Germinal center (tissue), 1 donor: ENCODE data around the gene PITPNC1.
"Not testable (repeated sequence)": the region's sequence is repeated elsewhere in the genome, so short reads cannot be mapped to it uniquely, and the experiment has no call there.

ENCODE experiments used
- DNase-seq: peaks from one replicate; pipeline ENCODE4 v3.0.0; 2012; ENCODE audit warnings: mixed read lengths, low spot score

PITPNC1 gene

DNA sequence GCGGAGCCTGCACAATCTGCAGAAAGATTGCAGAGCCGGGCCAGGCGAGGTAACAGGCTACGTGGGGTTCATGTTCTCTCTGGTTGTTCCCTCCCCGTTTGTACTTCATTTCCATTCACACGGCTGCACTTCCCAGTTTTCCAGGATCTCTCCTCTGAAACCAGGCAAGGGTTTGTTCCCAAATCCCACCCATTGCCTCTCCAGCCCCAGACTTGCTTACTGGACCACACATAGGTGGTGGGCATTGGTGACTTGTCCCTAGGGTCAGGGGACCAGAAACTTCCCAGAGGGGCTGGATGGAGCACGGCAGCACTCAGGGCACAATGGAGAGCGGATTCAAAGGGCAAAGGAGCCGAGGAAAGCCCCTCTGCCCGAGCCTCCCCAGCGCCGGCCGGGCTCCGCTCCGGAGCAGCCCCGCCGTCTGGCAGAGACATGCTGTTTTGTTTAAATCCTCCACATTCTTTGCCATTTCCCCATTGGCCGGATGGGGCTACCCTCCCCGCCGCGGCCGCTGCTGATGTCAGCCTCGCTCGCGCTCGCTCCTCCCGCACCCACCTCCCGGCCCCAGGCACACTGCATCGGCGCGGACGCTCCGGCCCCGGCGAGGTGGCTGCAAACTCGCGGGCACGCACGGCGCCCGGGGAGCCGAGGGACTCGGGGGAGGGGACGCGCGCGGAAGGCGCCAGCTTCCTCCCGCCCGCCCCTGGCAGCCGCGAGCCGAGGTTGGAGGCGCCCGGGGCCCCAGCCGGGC is at the start of gene PITPNC1:
TSS of gene PITPNC1 (plus strand) at position 545 of the 751 bp plus-strand sequence.
- DNase-seq = peak; percentile 86

DNA sequence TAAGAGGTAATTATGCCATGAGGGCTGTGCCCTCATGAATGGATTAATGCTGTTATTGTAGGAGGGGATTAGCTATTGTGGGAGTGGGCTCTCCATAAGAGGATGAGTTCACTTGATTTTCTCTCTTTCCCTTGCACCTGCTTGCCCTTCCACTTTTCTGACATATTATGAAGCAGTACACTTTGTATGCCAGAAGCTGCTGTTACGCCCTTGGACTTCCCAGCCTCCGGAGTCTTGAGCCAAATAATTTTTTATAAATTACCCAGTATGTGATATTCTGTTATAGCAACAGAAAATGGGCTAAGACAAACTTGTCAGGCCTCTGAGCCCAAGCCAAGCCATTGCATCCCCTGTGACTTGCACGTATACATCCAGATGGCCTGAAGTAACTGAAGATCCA is 49.1 kb upstream of the PITPNC1 start:
- no peak for DNase-seq

DNA sequence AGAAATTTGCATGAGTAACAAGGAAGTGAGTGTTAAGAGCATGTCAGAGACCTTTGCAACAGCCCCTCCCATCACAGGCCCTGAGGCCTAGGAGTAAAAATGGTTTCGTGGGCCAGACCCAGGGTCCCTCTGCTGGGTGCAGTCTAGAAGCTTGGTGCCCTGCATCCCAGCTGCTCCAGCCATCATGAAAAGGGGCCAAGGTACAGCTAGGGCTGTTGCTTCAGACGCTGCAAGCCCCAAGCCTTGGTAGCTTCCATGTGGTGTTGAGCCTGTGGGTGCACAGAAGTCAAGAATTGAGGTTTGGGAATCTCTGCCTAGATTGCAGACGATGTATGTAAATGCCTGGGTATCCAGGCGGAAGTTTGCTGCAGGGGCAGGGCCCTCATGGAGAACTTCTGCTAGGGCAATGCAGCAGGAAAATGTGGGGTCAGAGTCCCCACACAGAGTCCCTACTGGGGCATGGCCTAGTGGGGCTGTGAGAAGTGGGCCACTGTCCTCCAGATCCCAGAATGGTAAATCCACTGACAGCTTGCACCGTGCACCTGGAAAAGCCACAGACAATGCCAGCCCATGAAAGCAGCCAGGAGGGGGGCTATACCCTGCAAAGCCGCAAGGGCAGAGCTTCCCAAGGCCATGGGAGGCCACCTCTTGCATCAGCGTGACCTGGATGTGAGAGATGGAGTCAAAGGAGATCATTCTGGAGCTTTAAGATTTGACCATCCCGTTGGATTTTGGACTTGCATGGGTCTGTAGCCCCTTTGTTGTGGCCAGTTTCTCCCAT is 45.5 kb upstream of the PITPNC1 start:
- not testable (repeated sequence) for DNase-seq

DNA sequence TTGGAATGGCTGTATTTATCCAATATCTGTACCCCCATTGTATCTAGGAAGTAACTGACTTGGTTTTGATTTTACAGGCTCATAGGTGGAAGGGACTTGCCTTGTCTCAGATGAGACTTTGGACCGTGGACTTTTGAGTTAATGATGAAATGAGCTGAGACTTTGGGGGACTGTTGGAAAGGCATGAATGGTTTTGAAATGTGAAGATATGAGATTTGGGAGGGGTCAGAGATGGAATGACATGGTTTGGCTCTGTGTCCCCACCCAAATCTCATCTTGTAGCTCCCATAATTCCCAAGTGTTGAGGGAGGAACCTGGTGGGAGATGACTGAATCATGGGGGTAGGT is 44.9 kb upstream of the PITPNC1 start:
- not testable (repeated sequence) for DNase-seq

DNA sequence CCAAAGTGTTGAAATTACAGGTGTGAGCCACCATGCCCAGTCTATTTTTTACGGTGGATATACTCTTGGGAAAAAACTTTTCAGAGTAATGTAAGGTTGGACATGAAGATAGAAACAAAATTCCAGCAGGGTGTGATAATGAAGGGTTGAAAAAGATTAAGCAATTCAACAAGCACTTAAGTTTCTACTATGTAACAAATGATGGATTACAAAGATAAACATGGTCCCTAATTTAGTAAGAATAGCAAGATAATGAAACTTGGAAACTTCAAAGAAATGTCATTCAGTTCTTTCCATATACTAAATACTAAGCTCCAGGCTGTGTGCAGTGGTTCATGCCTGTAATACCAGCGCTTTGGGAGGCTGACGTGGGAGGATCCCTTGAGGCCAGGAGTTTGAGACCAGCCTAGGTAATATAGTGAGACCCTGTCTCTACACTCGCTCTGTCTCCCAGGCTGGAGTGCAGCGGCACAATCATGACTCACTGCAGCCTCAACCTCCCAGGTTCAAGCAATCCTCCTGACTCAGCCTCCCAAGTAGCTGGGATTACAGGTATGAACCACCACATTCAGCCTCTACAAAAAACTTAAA is 41.7 kb upstream of the PITPNC1 start:
- DNase-seq = no peak

DNA sequence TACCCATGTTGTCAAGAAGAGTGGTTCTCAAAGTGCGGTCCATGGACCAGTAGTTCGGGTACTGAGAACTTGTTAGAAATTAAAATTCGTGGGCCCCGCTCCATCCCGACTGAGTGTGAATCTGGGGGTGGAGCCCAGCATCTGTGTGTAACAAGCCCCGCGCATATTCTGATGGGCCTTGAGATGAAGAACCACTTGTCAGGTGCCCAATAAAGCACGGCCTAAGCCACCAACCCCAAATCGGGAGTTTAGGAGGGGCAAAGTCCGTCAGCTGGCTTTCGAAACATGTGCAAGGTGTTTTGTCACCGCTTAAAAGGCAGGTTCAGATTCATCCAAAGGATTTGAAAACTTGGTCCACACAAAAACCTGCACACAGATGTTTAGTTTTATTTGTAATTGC is 40.2 kb upstream of the PITPNC1 start:
- DNase-seq = no peak

DNA sequence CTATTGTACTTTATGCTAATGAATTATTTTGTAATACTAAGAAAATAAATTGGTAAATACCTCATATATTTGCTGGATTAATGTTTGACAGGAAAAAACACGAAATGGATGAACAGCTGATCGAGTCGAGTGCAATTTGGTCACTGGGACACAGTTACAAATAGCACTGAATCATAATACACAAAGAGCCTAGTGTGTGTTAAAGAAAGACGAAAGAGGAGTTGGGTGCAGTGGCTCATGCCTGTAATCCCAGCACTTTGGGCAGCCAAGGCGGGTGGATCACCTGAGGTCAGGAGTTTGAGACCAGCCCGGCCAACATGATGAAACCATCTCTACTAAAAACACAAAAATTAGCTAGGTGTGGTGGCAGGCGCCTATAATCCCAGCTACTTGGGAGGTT is 38.7 kb upstream of the PITPNC1 start:
- DNase-seq = not testable (repeated sequence)

DNA sequence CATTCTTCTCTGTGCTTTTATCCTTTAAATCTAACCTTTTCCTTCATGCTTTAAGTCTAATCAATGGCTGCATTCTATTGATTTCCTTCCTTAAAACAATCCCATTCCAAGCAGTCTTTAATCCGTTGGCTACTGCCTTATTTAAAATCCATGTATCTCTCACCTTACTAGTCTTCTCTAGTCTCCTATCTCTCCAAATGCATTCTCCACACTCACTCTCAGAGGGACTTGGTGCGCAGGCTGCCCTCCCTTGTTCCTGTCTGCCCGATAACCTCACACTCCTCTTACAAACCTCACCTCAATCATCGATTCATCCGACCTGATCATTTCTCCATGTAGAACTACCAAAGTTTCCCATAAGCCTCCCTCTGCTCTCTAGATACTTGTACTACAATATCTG is 33.8 kb upstream of the PITPNC1 start:
- no peak for DNase-seq

DNA sequence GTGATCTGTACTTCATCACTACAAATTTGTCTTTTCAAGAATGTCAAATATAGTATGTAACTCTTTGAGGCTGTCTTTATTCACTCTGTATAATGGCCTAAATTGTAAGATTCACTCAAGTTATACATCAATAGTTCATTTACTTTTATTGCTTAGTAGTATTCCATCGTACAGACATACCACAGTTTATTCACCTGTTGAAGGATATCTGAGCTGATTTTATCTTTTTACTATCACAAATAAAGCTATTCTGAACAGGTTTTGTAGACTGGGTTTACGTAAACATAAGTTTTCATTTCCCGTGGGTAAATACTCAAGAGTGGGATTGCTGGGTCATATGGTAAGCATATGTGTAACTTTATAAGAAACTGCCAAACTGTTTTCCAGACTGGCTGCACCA is 29.3 kb upstream of the PITPNC1 start:
- no peak for DNase-seq

DNA sequence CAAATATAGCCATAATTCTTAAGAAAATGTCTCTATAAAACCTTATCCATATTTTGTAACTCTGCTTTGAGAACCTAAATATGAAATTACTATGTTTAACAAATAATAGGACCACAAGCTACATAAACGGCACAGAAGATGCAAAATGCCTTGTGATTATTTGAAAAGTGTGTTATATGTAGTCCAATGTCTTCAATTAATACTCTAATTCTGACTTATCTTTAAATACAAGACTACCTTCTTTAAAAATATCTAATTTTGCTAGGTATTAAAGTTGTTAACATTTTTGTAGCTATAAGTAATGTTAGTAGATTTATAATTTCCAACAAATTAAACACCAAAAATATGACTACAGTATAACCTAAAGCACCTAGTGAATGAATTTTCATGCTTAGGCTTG is 27.7 kb upstream of the PITPNC1 start:
- no peak for DNase-seq

DNA sequence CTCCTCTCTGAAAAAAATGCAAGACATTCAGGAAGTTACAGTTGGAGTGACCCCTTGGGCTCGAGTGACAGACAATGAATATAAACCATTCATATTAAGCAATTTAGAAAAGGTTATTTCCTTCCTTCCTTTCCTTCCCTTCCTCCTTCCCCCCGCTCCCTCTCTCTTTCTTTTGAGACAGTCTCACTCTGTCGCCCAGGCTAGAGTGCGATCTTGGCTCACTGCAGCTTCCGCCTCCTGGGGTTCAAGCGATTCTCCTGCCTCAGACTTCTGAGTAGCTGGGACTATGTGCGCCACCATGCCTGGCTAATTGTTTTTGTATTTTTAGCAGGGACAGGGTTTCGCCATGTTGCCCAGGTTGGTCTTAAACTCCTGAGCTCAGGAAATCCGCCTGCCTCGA is 23.9 kb upstream of the PITPNC1 start:
- DNase-seq = no peak

DNA sequence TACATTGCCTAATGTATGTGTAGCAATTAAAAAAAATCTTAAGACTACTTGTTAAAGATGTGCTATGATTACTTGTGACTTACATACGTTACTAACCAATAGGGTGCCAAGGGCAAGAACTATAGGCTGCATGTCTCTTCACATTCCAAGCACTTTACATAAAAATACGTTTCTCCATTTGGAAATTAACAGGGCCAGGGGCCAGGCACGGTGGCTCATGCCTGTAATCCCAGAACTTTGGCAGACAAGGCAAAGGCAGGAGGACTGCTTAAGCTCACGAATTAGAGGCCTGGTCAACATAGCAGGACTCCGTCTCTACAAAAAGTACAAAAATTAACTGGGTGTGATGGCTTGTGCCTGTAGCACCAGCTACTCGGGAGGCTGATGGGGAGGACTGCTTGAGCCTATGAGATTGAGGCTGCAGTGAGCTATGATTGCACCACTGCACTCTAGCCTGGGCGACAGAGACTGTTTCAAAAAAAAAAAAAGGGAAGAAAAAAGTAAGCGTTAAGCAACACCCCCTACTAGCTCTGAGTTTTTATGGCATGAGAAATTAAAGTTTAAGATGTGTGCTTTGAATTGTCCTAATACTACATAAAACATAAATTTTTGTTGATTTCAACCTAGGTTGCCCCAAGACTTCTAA is 23.0 kb upstream of the PITPNC1 start:
- no peak for DNase-seq

DNA sequence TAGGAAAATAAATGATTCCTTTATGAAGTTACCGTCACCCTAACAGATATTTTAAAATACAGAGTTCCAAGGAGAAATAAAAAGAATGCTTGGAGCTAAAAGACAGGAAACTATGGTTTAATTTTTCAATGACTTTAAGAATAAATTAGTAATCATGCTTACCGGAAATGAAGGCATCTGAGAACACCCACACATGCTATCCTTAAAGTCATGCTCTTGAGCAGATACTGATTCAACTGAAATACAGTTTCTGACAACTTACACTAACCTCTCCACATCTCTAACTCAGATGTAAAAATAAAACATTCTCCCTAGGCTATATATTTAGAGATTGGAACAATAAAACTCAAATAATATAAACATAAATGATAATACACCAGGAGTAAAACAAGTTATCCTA is 18.5 kb upstream of the PITPNC1 start:
- no peak for DNase-seq

DNA sequence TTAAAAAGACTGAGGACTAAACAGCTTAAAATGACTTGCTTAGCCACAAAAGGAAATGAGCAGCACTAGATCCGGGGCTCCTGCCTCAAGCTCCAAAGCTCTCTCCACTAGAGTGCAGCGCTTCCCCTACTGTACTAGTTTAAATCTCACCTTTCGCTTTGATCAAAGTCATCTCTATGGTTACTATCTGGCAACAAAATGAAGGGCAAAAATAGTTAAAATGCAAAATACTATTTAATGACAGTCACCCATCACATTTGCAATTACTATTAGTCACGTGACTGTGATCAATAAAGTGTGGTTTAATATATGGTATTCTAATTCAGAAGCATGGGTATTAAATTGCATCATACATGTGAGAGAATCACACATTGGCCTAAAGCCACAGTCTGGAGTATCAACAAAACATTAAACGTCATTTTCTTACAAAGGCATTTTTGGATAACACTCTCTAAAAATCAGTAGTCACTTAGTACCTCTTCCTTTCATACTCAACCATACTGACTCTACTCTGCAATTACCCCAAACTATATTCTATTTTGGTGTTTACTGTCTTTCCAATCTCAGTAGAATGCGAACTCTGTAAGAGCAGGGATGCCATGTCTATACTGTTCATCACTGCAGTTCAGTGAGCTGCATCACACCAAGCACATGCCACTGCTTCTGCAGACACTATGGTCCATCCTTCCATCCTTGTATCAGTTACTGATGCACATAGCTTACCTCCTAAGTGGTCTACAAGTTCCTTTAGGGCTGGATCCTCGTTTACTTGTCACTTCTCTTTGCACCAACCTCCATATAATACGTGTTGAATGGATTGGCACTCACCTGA is 16.9 kb upstream of the PITPNC1 start:
- DNase-seq = peak; percentile 30

DNA sequence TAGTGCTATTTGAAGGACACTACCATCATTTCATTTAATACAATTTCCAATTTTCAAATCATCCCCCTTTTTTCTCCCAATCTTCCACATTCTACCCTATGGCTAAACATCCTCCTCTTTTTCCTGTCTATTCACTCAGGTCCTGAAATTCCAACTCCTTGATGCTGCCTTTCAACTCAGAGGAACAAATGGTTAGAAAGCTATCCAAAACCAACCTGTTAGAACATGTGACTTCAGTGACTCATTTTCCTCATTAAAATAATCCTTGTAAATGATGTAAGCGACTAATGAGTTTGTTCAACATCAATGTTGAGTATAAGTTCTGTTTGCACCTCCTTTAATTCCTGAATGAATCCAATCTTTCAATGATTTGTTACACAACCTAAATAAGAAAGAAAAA is 16.2 kb upstream of the PITPNC1 start:
- no peak for DNase-seq

DNA sequence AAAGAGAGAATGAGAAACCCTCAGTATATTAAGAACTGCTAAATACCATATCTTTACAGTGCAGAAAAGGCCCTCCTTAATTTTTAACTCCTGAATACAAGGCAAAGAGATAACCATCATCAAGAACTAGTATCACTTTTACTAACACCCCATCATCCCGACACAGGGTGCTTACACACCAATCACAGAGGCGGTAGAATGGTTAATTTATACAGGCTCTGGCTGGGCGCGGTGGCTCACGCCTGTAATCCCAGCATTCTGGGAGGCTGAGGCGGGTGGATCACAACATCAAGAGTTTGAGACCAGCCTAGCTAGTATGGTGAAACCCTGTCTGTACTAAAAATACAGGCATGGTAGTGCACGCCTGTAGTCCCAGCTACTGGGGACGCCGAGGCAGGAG is 14.9 kb upstream of the PITPNC1 start:
- no peak for DNase-seq

DNA sequence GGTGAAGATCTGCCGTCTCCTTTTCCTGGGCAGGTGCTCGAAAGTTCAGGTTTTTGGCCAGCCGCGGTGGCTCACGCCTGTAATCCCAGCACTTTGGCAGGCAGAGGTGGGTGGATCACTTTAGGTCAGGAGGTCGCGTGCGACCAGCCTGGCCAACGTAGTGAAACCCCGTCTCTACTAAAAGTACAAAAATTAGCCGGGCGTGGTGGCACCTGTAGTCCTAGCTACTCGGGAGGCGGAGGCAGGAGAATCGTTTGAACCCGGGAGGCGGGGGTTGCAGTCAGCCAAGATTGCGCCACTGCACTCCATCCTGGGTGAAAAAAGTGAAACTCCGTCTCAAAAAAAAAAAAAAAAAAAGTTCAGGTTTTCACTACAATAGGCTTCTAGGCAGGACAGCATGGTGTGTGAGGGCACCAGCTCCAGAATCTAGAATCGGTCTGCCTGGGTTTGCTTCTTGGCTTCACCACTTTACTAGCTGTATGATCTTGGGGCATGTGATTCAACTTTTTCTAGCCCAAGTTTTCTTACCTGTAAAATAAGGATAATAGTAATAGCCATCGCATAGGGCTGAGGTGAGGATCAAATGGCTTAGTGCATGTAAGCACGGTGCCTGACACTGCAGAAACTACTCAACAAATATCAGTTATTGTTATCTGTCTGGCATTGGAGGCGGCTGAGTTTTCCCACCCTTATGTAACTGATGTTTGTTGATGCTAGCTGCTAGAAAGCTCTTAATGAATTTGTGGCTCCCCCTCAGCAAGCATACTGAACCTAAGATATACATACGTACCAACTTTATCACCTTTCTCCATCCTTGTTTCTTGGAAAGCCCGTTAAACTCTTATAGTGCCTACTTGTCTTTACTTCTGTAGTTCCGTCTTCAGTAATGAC is 12.0 kb upstream of the PITPNC1 start:
- no peak for DNase-seq

DNA sequence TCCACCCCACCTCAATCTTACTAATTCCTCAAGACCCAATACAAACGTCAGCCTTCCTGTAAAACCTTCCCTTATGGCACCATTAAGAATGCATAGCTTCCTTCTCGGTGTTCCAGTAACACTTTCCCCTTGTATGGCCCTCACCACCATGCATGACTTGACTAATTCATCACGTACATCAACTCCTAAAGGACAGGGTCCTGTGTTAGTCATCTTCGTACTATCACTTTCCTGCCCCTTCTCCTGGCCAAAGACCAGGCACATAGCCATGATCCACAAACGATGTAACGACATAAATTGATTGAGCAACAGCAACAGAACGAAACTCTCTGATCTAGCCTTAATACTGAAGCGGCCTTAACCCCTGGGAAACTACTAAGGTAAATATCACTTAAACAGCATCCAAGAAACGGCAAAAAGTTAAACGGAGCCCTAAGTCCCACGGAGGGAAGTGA is 11.3 kb upstream of the PITPNC1 start:
- no peak for DNase-seq

DNA sequence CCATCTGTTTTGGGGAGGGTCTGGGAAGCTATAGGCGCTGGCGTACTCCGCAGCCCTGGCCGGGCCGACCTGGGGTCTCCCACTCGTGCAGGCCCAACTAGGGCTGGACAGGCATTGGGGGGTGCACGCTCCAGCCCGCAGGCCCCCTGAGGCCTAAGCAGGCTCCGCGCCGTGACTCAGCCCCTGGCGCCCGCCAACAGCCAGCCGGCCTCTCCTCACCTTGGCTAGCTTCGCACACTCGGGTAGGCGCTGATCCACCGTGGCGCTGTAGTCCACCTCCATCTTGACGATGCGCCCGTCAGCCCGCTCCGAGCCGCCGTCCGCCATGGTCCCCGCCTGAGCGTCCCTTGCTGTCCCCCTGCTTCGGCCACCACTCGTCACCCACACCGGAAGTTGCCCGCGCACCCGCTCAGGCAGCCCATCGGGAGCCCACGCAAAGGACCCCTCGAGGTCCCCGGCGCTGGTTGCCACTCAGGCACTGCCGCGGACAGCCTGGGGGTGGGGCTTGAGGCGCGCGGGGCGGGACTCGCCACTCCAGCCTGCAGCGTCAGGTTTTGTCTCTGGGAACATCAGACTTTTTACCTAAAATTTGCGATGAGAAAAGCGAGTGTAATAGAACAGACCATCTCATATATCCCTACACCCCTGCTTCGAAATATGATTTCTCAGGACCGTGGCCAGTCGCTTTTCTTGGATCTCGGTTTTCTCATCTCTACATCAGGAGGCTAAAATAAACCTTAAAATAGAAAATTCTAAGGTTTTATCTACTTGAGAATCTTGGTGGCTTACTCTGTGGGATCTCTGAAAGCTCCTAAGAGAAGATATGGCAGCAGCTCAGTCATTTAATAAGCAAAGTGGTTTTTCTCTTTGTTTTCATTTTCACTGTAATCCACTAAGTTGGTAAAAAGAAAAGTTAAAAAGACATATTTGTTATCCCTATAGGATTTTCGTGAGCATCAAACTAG is 10.6 kb upstream of the PITPNC1 start, which contains the start of gene PSMD12:
TSS of gene PSMD12 (minus strand) at position 385 of the 965 bp plus-strand sequence. CDS start at position 327, 58 bp downstream.
- DNase-seq = peak; percentile 93
